Measurements from ENCODE around the gene PXDN.
"Not testable (repeated sequence)": the region's sequence is repeated elsewhere in the genome, so short reads cannot be mapped to it uniquely, and the experiment has no call there.

Gene PXDN

GRCh38 chr2:1758774-1759610 lies 14.7 kb upstream of the PXDN start:
- Histone ChIP-seq H3K36me3 (ENCODE audit: insufficient read depth, low read length) (no peaks in the 10 kb centered on the region), H3K9me3 (replicated peaks; ENCODE audit: low read length) (no peaks in the 10 kb centered on the region), H3K9ac (ENCODE audit: low read depth, low read length) (no peak overlapping the region)

GRCh38 chr2:1758171-1758570 lies 13.9 kb upstream of the PXDN start:
- no peak overlapping the region for H3K4me2 ChIP-seq (ENCODE audit: low read length)
- H3K9ac ChIP-seq (ENCODE audit: low read depth, low read length): no peak overlapping the region
- H3K9me3 ChIP-seq (replicated peaks; ENCODE audit: low read length): no peaks in the 10 kb centered on the region
- H3K4me3 ChIP-seq (ENCODE audit: low read length): no peak overlapping the region
- peaks cover 11% of the 10 kb centered on the region for H3K27me3 ChIP-seq (ENCODE audit: control insufficient read depth, insufficient read depth, low read length)
- H3K36me3 ChIP-seq (ENCODE audit: insufficient read depth, low read length): no peaks in the 10 kb centered on the region
- H3K4me1 ChIP-seq (ENCODE audit: control insufficient read depth, insufficient read depth, low read length): no peaks in the 10 kb centered on the region

More at GRCh38 chr2:1758774-1759610, 14.7 kb upstream of the PXDN start:
- no peak overlapping the region for H3K4me2 ChIP-seq (ENCODE audit: low read length)
- H3K4me3 ChIP-seq (ENCODE audit: low read length): no peak overlapping the region
- no peaks in the 10 kb centered on the region for H3K4me1 ChIP-seq (ENCODE audit: control insufficient read depth, insufficient read depth, low read length)
- H3K27me3 ChIP-seq (ENCODE audit: control insufficient read depth, insufficient read depth, low read length): peaks cover 11% of the 10 kb centered on the region

GRCh38 chr2:1757567-1757966 lies 13.3 kb upstream of the PXDN start:
- H3K9me3 ChIP-seq (replicated peaks; ENCODE audit: low read length): no peaks in the 10 kb centered on the region

GRCh38 chr2:1757146-1757545 lies 12.8 kb upstream of the PXDN start:
- H3K4me2 ChIP-seq (ENCODE audit: low read length); H3K36me3 ChIP-seq (ENCODE audit: insufficient read depth, low read length); H3K9me3 ChIP-seq (replicated peaks; ENCODE audit: low read length); H3K9ac ChIP-seq (ENCODE audit: low read depth, low read length); H3K4me1 ChIP-seq (ENCODE audit: control insufficient read depth, insufficient read depth, low read length); H3K4me3 ChIP-seq (ENCODE audit: low read length): not testable (repeated sequence)
- H3K27me3 ChIP-seq (ENCODE audit: control insufficient read depth, insufficient read depth, low read length): peaks cover 14% of the 10 kb centered on the region

More at GRCh38 chr2:1757567-1757966, 13.3 kb upstream of the PXDN start:
- Histone ChIP-seq H3K27me3 (ENCODE audit: control insufficient read depth, insufficient read depth, low read length) (peaks cover 11% of the 10 kb centered on the region), H3K4me2 (ENCODE audit: low read length) (no peak overlapping the region), H3K9ac (ENCODE audit: low read depth, low read length) (no peak overlapping the region), H3K36me3 (ENCODE audit: insufficient read depth, low read length) (no peaks in the 10 kb centered on the region), H3K4me1 (ENCODE audit: control insufficient read depth, insufficient read depth, low read length) (no peaks in the 10 kb centered on the region), H3K4me3 (ENCODE audit: low read length) (no peak overlapping the region)

GRCh38 chr2:1756456-1756855 lies 12.1 kb upstream of the PXDN start:
- Histone ChIP-seq H3K9me3 (replicated peaks; ENCODE audit: low read length) (no peaks in the 10 kb centered on the region), H3K4me1 (ENCODE audit: control insufficient read depth, insufficient read depth, low read length) (peaks cover 2% of the 10 kb centered on the region)

GRCh38 chr2:1755436-1756191 lies 11.3 kb upstream of the PXDN start:
- H3K4me2 ChIP-seq (ENCODE audit: low read length): no peak overlapping the region
- H3K4me1 ChIP-seq (ENCODE audit: control insufficient read depth, insufficient read depth, low read length): peaks cover 8% of the 10 kb centered on the region
- H3K4me3 ChIP-seq (ENCODE audit: low read length): no peak overlapping the region
- peaks cover 26% of the 10 kb centered on the region for H3K27me3 ChIP-seq (ENCODE audit: control insufficient read depth, insufficient read depth, low read length)
- H3K9me3 ChIP-seq (replicated peaks; ENCODE audit: low read length): no peaks in the 10 kb centered on the region
- H3K9ac ChIP-seq (ENCODE audit: low read depth, low read length): no peak overlapping the region
- H3K36me3 ChIP-seq (ENCODE audit: insufficient read depth, low read length): no peaks in the 10 kb centered on the region

More at GRCh38 chr2:1756456-1756855, 12.1 kb upstream of the PXDN start:
- Histone ChIP-seq H3K4me3 (ENCODE audit: low read length) (no peak overlapping the region), H3K4me2 (ENCODE audit: low read length) (no peak overlapping the region), H3K36me3 (ENCODE audit: insufficient read depth, low read length) (no peaks in the 10 kb centered on the region), H3K9ac (ENCODE audit: low read depth, low read length) (no peak overlapping the region), H3K27me3 (ENCODE audit: control insufficient read depth, insufficient read depth, low read length) (peaks cover 20% of the 10 kb centered on the region)

- H3K4me1 ChIP-seq (ENCODE audit: control insufficient read depth, insufficient read depth, low read length): peaks cover 8% of the 10 kb centered on the region
- no peaks in the 10 kb centered on the region for H3K9me3 ChIP-seq (replicated peaks; ENCODE audit: low read length)
- no peak overlapping the region for H3K4me3 ChIP-seq (ENCODE audit: low read length)
- peaks cover 26% of the 10 kb centered on the region for H3K27me3 ChIP-seq (ENCODE audit: control insufficient read depth, insufficient read depth, low read length)
- no peak overlapping the region for H3K4me2 ChIP-seq (ENCODE audit: low read length)
- no peak overlapping the region for H3K9ac ChIP-seq (ENCODE audit: low read depth, low read length)
- no peaks in the 10 kb centered on the region for H3K36me3 ChIP-seq (ENCODE audit: insufficient read depth, low read length)
Measured at GRCh38 chr2:1754461-1755170, 10.3 kb upstream of the PXDN start.

- H3K9me3 ChIP-seq (replicated peaks; ENCODE audit: low read length): no peaks in the 10 kb centered on the region
- H3K36me3 ChIP-seq (ENCODE audit: insufficient read depth, low read length): no peaks in the 10 kb centered on the region
Measured at GRCh38 chr2:1754046-1754445, 9.7 kb upstream of the PXDN start.

GRCh38 chr2:1752751-1753150 lies 8.4 kb upstream of the PXDN start:
- H3K4me3 ChIP-seq (ENCODE audit: low read length): no peak overlapping the region
- H3K36me3 ChIP-seq (ENCODE audit: insufficient read depth, low read length): no peaks in the 10 kb centered on the region
- no peak overlapping the region for H3K9ac ChIP-seq (ENCODE audit: low read depth, low read length)
- peaks cover 19% of the 10 kb centered on the region for H3K27me3 ChIP-seq (ENCODE audit: control insufficient read depth, insufficient read depth, low read length)
- peaks cover 8% of the 10 kb centered on the region for H3K4me1 ChIP-seq (ENCODE audit: control insufficient read depth, insufficient read depth, low read length)
- H3K9me3 ChIP-seq (replicated peaks; ENCODE audit: low read length): no peaks in the 10 kb centered on the region
- H3K4me2 ChIP-seq (ENCODE audit: low read length): no peak overlapping the region

More at GRCh38 chr2:1754046-1754445, 9.7 kb upstream of the PXDN start:
- Histone ChIP-seq H3K27me3 (ENCODE audit: control insufficient read depth, insufficient read depth, low read length) (peaks cover 26% of the 10 kb centered on the region), H3K9ac (ENCODE audit: low read depth, low read length) (no peak overlapping the region), H3K4me3 (ENCODE audit: low read length) (no peak overlapping the region), H3K4me1 (ENCODE audit: control insufficient read depth, insufficient read depth, low read length) (peaks cover 8% of the 10 kb centered on the region), H3K4me2 (ENCODE audit: low read length) (no peak overlapping the region)

GRCh38 chr2:1751767-1752725 lies 7.7 kb upstream of the PXDN start:
- no peak overlapping the region for H3K4me3 ChIP-seq (ENCODE audit: low read length)
- H3K27me3 ChIP-seq (ENCODE audit: control insufficient read depth, insufficient read depth, low read length): peaks cover 18% of the 10 kb centered on the region
- peaks cover 8% of the 10 kb centered on the region for H3K4me1 ChIP-seq (ENCODE audit: control insufficient read depth, insufficient read depth, low read length)
- H3K36me3 ChIP-seq (ENCODE audit: insufficient read depth, low read length): no peaks in the 10 kb centered on the region
- no peaks in the 10 kb centered on the region for H3K9me3 ChIP-seq (replicated peaks; ENCODE audit: low read length)
- no peak overlapping the region for H3K4me2 ChIP-seq (ENCODE audit: low read length)
- H3K9ac ChIP-seq (ENCODE audit: low read depth, low read length): no peak overlapping the region
